ENCODE measurements around the gene CNTN4. TPM values are rescaled to one million over a fixed set of nuclear protein-coding genes. Genes with fewer than 3 reads are reported as not detected.

The CNTN4 gene
- total and polyA plus RNA-seq, 8 donors: 2.5 to 10.8 (median 5.1) TPM

DNA sequence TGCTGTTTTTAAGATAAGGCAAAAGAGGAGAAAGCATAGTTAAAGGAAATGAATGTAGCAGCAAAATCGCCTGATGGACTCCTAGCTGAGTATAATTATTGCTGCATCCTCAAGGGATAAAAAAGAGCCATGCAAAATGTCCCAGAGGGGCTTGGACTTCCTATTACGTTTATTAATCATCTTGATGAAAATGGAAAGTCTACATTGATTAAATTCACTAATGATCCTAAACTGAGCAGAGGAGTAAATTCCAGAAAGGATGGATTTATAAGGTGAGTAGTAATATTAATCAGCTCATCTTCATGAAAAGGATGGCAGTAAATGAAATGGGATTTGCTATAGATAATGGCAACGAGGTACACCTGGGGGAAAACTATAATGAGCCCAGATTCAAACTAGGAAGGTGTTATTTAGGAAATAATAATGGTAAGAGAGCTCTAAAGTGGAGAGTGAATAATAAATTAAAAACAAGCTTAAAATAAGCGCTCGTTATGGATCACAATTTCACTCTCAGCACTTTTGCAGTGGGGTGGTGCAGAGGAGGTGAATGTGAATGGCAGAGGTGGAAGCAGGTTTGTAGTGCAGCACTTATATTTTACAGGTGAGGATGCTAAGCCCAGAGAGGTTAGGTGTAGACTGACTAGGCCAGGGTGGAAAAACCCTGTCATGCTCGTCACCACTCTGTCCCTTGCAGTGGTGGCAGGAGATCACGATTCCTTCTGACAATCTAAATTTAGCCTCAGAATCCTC, 989.2 kb downstream of the CNTN4 start:
- Histone ChIP-seq H3K27ac (no peak overlapping the region), H3K36me3 (no peaks in the 10 kb centered on the region), H3K4me3 (no peak overlapping the region), H3K27me3 (no peaks in the 10 kb centered on the region), H3K4me1 (no peaks in the 10 kb centered on the region), H3K9me3 (no peaks in the 10 kb centered on the region)
- TF ChIP-seq, protein P1, sequence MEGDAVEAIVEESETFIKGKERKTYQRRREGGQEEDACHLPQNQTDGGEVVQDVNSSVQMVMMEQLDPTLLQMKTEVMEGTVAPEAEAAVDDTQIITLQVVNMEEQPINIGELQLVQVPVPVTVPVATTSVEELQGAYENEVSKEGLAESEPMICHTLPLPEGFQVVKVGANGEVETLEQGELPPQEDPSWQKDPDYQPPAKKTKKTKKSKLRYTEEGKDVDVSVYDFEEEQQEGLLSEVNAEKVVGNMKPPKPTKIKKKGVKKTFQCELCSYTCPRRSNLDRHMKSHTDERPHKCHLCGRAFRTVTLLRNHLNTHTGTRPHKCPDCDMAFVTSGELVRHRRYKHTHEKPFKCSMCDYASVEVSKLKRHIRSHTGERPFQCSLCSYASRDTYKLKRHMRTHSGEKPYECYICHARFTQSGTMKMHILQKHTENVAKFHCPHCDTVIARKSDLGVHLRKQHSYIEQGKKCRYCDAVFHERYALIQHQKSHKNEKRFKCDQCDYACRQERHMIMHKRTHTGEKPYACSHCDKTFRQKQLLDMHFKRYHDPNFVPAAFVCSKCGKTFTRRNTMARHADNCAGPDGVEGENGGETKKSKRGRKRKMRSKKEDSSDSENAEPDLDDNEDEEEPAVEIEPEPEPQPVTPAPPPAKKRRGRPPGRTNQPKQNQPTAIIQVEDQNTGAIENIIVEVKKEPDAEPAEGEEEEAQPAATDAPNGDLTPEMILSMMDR (IDR thresholded peaks at IDR 0.05): no peak
- DNase-seq (no peak), FAIRE-seq (no peak), ATAC-seq (no peak)
- intact Hi-C loops (cut with DNase I): no loop called here
- 57 to 68% methylated on average over 7 of the region's 7 CpGs for WGBS, 2 donors

DNA sequence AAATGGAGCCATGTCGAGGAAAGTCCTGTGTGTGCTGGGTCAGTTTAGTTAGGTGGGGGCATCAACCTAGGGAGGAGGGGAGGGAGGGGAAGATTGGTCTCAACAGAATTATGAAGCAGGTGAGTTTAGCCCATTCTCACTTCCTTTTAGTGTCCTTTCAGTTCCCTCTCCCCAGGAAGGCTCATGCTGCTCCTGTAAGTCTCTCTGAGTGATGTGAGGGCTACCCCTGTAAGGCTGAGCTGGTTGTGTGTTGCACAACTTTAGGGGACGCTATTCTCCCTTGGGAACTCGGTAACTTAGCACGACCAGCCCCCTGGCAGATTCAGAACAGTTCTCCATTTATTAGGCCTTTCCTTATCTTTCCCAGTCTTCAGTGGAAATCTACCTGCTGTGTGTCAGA, 990.4 kb downstream of the CNTN4 start:
- intact Hi-C loops (cut with DNase I): no loop called here
- no peaks in the 10 kb centered on the region for H3K27me3 ChIP-seq
- H3K4me3 ChIP-seq: no peak overlapping the region
- H3K36me3 ChIP-seq: no peaks in the 10 kb centered on the region
- TF ChIP-seq, protein P1 (IDR thresholded peaks at IDR 0.05): no peak
- FAIRE-seq (no peak), ATAC-seq (no peak), DNase-seq (no peak)
- no peaks in the 10 kb centered on the region for H3K9me3 ChIP-seq
- 45 to 47% methylated on average over 4 of the region's 4 CpGs for WGBS, 2 donors
- no peak overlapping the region for H3K27ac ChIP-seq
- no peaks in the 10 kb centered on the region for H3K4me1 ChIP-seq

DNA sequence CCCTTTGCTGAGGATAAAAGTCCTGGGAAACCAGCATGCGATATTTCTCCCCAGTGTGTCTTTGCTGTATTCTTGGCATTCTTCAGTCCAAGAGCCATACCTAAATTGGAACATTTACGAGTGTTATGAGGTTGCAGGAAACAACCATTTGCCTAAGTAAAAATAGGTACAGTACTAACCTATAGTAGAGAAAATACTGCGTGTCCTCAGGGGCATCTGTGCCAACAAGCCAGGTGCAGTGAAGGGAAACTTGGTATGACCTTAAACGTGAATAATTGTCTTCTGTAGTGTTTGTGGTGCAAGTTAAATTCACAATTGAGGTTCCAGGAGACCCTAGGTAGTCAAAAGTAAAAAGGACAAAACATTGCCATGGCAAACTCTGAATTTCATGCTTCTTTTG, 999.3 kb downstream of the CNTN4 start:
- TF ChIP-seq, protein P1 (IDR thresholded peaks at IDR 0.05): no peak
- FAIRE-seq (no peak), ATAC-seq (no peak), DNase-seq (no peak)
- no peaks in the 10 kb centered on the region for H3K4me1 ChIP-seq
- intact Hi-C loops (cut with DNase I): no loop called here
- H3K27me3 ChIP-seq: no peaks in the 10 kb centered on the region
- 53 to 54% methylated on average over 4 of the region's 4 CpGs for WGBS, 2 donors
- no peaks in the 10 kb centered on the region for H3K9me3 ChIP-seq
- no peak overlapping the region for H3K4me3 ChIP-seq
- no peaks in the 10 kb centered on the region for H3K36me3 ChIP-seq
- H3K27ac ChIP-seq: no peak overlapping the region

DNA sequence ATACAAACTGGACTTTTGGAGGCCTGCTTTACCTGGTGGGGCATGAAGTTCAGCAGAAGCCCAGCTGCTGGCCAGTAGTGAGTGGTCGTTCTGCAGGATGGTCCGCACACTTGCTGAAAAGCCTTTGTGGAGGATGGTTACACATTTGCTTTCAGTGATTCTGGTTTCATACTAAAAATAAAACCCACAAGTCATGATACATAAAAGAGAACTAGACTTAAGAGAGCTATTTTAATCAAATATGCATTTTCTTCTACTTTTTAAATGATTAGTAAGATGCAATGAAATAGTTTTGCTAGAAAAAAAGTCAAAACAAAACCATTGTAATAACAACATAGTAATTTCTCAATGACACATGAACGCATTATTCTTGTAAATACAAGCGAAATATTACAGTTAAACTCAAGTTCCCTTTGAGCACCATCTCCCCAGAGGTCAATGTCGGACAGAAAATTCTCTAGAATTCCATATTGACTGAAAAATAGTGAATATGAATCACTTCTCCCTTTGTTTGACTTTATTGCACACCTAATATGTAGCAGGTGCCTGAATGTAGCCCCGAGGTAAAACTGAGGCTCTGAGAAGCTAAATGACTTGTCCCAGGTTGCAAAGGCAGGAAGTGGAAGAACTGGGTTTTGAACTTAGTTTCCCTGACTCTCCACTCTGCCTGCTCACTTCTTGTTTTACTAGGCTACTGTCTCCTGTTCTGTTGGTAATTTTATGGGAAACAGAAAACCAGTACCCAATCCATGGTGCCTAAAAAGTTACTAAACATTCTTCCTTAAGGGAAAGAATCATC, 1003.2 kb downstream of the CNTN4 start:
- WGBS, 2 donors: 63 to 77% methylated on average over 6 of the region's 6 CpGs
- H3K27ac ChIP-seq: no peak overlapping the region
- H3K36me3 ChIP-seq: no peaks in the 10 kb centered on the region
- intact Hi-C loops (cut with DNase I): no loop called here
- TF ChIP-seq, protein P1 (IDR thresholded peaks at IDR 0.05): no peak
- no peak overlapping the region for H3K4me3 ChIP-seq
- DNase-seq (no peak), ATAC-seq (no peak), FAIRE-seq (no peak)
- H3K27me3 ChIP-seq: no peaks in the 10 kb centered on the region
- H3K9me3 ChIP-seq: no peaks in the 10 kb centered on the region
- H3K4me1 ChIP-seq: no peaks in the 10 kb centered on the region

DNA sequence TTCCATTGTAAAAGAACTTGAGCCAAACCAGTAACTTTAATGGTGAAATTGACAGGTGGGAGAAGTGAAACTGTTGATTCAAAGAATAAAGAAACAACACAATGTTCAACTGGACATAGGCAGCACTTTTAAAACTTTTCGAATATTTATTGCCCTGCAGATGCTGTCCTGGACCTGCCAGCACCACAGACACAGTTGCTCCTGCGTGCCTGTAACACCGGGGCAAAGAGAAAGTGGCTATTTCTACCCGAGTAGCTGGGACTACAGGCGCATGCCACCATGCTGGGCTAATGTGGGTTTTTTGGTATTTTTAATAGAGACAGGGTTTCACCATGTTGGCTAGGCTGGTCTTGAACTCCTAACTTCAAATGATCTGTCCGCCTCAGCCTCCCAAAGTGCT, 1004.1 kb downstream of the CNTN4 start:
- ATAC-seq (no peak), FAIRE-seq (no peak)

More for the DNA sequence above, 1004.1 kb downstream of the CNTN4 start:
- H3K27ac ChIP-seq: no peak overlapping the region
- TF ChIP-seq, protein P1 (IDR thresholded peaks at IDR 0.05): no peak
- 65 to 79% methylated on average over 6 of the region's 6 CpGs for WGBS, 2 donors
- H3K4me3 ChIP-seq: no peak overlapping the region
- H3K4me1 ChIP-seq: no peaks in the 10 kb centered on the region
- no peaks in the 10 kb centered on the region for H3K9me3 ChIP-seq
- intact Hi-C loops (cut with DNase I): no loop called here
- H3K27me3 ChIP-seq: no peaks in the 10 kb centered on the region
- DNase-seq: no peak
- no peaks in the 10 kb centered on the region for H3K36me3 ChIP-seq
